ENCODE data around the gene CRIP1.

CRIP1 gene

DNA sequence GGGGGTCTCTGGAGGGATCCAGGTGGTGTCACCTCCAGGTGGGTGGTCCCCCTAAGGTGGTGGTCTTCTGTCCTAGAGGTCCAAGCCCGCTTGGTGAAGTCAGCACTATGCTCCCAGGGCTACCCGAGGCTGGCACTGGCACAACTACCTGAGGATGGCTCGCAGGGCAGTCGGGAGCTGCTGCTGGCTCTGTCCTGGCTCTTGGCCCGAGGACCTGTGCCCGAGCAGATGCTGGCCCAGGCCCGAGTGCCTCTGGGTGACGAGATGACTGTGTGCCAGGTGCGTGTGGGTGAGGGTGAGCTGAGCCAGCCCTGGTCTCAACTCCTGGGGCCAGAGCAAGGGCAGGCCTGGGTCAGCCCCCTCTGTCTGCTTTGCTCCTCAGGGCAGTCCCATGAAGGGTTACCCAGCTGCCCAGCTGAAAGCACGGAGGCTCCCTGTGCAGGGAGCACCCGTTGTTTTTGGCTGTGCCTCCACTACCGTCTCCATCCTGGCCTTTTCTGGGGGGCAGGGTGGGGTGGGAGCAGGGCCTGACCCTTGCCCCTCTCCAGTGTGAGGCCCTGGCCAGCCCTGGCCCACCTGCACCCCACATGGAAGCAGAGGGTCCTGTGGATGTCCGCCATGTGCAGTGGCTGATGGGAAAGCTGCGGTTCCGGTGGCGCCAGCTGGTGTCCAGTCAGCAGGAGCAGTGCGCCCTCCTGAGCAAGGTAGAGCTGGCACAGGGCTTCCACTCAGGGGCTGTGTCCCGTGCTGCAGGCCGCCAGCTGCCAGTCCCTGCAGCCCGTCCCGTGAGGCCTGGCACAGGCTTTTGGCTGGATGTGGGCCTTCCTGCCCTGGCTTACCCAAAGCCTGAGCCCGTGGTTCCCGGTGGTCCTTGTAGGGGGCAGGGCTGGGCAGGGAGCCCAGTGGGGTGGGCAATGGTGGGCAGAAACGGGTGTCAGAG is 5.6 kb downstream of the CRIP1 start:
- no peak for DNase-seq (ENCODE audit: low read depth in 3 of 3)

DNA sequence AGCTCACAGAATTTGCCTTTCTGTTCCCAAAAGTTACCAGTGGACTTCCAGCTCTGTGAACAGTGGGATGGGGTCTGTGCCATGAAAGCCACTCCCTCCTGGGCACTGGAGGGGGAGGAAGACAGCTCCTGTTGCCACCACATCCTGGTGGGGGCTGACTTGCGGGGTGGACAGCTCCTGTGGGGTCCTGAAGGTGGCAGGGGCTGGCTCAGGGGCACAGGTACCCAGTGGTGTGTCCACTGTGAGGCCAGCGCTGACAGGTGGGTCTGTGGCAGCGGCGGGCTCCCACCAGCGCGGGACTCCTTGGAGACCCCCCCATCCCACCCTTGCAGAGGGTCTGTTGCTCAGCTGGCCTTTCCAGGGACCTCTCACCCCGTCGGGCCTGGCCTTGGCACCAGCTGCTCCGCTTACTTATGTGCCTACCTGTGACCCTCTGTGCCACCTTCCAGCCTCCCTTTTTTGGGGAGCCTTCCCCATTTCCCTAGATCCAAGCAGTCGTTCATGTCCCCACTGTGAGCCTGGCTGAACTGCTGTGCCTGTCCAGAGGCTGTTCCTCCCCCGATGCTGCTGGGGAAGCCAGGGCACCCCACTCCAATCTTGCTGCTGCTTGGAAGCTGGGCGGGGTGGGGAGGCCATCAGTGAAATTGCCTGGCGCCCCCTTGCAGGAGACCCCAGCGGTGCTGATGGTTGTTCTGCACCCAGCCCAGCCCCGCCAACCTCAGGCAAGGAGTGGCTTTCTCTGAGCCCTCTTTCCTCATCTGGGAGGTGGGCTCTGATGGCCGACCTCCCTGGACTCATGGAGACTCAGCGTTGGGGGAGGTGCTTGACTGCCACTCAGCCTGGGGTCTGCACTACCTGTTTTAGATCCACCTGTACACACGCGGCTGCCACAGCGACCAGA is 6.5 kb downstream of the CRIP1 start:
- DNase-seq (ENCODE audit: low read depth in 3 of 3) = no peak

DNA sequence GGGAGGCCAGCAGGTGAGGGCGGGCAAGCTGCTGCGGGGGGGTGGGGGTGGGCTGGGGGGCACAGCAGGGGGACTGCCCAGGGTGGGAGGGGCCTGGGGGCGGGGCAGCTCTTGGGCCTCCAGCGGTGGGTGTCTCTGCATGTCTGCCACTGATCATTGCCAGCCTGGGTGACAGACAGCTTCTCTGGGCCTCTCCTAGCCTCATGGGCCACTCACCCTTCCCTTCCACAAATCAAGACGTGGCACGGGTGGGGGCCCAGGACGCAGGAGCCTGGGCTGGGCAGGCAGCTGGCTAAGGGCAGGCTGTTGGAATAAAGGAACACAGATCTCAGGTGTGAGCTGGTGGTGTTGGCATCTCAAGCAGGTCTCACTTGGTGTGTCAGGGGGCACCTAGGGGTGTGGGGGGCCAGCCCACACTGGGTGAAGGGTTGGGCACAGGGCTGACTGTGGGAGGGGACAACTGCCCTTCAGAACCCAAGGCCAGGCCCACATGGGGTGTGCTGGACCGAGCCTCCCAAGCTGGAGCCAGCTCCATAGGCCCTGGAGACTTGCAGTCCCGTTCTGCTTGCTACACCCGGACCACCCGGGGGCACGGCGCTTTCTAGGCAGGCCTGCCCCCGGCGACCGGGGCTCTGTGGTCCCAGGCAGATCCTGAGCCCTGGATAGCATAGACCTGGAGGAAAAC is 7.4 kb downstream of the CRIP1 start:
- no peak for DNase-seq (ENCODE audit: low read depth in 3 of 3)

DNA sequence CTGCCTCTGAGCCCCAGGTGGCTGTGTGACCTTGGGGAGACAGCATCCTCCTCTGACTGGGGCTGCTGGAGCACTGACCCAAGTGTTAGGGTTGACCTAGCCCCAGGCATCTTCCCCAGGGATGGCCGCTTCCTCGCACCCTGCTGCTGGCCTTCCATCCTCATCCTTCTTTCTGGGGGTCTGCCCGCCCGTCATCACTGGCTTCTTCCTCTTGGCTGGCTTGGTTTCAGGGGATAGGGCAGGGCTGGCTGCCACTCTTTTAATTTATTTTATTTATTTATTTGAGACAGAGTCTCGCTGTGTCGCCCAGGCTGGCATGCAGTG is 7.9 kb downstream of the CRIP1 start:
- no peak for DNase-seq (ENCODE audit: low read depth in 3 of 3)

DNA sequence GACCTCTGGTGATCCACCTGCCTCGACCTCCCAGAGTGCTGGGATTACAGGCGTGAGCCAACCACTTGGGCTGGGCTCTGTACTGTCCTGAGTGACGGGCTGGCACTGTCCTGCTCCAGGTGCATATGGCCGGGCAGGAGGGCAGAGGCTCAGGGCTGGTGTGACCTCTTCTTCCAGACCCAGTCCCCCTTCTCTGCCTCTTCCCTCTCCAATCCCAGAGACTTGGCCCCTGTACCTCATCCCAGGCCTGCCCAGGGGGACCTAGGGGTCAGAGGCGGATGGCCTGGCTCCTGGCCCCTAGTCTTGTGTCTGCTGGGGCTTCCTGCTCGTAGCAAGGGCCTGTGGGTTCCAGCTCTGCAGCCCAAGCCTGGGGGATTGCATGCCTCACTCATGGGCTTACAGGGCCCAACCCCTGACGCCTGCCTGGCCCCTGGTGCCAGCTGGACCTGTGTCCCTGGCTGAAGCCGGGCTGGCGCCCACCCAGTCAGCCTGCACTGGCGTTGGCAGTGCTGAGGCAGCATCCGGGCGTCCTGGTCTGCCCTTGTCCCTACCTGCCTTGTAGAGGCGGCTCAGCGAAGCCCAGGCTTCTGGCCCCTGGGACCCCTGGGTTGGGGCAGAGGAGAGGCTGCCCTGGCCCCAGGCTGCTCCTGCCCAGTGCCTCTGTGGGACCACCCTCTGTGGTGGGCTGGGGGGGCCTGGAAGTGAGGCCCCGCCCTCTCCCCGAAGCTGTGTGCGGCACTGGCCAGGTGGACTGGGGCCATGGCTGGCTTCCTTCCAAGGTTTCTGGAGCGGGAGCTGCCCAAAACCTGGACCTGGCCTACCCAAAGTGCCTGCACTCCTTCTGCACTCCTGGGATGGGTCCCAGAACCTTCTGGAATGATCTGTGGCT is 8.7 kb downstream of the CRIP1 start:
- no peak for DNase-seq (ENCODE audit: low read depth in 3 of 3)

DNA sequence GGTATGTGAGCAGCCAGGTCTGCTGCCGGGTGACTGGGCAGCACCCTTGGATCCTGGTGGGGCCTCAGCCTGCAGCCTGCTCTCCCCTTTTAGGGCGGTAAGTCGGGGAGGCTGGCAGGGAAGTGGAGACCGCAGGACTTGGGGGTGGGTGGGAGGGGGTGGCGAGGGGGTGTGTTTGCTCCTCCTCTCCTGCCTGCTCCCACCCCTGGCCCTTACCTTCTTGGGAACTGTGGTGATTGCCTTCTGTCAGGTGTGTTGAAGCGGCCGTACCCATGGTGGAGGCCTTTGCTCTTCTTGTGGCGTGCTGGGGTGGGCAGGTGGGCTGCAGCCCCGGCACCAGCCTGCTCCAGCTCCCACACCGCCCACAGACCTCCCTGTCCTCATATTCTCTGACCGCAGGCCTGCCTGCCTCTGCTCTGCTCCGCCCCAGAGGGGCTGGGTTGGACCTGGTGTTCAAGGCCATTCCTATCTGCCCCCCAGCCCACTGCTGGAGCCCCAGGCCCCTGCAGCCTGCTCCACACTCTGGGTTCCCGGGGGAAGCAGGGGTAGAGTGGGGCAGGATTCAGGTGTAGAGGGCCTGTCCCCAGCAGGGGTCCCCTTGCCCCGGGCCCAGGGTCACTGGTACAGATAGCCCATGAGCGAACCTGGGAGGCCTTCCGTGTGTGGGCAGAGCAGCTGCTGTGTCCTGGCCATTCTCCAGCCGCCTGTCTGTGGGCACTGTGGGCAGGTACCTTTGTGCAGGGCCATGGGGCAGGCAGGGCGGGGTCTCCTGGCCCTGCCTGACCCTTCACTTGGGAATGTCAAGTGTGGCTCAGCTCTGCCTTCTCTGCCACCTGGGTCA is 9.5 kb downstream of the CRIP1 start:
- no peak for DNase-seq (ENCODE audit: low read depth in 3 of 3)

DNA sequence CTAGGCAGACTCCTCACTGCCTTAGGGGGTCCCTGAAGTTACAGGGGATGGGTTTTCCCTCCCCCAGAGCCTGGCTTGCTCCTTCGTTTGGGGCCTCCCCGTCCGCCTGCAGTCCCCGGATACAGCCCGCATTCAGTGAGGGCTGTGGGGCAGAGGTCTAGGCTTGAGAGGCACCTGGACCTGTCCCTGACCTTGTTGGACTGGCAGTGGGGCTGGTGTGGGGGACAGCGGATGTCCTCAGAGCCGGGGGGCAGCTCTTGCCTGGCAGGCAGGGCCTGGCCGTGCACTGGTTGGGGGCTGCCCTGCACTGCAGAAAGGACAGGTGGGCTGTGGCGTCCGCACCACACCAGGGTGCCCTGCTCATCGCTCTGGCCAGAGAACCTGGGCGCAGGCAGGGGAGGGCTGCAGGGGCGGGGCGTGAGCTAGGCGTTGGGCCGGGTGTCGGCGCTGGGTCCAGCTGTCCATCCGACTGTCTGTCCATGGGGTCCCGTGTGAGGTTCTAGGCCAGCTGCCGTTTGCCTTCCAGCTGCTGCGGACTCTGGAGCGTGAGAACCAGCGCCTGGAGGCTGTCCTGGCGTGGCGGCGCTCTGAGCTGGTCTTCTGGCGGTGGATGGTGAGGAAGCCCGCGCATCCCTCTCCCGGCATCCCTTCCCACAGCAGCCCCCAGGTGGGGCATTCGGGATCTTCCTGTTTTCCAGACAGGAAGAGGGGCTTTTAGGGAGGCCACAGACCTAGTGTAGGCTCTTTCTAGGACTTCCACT is 10.3 kb downstream of the CRIP1 start:
- DNase-seq (ENCODE audit: low read depth in 3 of 3) = no peak

DNA sequence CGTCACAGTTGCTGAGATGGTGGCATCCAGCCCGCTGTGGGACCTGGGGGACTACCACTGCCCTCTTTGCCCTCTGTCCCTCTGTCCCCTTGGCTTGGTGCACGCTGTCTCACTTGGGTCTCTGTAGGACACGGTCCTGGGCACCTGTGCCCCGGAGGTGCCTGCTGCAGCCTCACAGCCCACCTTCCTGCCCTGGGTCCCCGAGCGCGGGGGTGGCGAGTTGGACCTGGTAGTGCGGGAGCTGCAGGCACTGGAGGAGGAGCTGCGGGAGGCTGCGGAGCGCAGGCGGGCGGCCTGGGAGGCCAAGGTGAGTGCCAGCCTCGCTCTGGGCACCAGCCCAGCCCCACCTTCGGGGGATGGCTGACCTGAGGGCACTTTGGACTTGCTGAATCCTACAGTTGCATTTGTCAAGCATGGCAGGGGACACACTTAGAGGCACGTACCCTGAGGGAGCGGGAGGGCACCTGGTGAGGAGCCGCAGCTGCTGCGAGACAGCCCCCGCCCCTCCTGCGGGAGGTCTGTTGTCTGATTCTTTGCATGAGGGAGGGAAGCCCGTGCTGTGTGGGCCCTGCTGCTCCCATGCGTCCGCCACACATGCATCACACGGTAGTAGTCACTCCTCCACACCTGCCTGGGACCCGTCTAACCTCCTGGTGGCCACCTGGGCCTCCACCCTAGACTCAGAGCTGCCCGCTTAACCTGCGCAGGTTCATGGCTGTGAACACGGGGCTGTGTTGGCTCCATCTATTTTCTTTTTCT is 11.2 kb downstream of the CRIP1 start:
- DNase-seq (ENCODE audit: low read depth in 3 of 3) = no peak

DNA sequence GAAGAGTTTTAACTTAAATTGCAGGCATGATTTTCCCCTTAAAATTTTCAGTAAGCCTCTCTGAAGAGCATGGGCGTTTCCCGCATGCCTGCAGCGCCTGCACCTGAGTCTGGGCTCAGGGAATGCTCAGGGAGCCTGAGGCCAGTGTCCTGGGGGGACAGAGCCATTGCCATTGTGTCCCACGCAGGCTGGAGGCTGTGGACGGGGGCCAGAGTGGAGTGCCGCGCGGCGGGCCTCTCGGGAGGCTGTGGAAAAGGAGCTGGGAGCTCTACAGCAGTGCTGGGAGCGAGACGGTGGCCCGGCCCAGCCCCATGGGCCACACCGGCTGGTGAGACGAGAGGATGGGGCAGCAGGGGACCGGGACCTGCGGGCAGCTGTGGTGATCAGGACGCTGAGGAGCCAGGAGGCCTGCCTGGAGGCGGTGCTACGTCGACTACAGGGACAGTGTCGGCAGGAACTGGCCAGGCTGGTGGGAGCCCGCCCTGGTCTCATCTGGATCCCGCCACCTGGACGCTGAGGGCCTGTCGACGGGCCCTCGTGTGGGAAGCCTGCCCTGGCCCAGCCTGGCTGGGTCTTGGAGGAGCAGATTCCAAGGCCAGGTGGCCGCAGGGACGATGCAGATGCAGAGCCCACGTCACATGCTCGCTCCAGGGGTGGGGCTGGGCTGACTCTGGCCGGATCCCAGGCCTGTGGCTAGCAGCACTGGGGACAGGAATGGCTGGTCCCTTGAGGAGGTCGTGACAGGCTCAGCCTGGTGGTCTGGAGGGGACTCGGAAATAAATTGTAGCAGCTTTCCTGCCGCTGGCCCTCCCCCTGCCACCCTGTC is 12.0 kb downstream of the CRIP1 start:
- no peak for DNase-seq (ENCODE audit: low read depth in 3 of 3)

DNA sequence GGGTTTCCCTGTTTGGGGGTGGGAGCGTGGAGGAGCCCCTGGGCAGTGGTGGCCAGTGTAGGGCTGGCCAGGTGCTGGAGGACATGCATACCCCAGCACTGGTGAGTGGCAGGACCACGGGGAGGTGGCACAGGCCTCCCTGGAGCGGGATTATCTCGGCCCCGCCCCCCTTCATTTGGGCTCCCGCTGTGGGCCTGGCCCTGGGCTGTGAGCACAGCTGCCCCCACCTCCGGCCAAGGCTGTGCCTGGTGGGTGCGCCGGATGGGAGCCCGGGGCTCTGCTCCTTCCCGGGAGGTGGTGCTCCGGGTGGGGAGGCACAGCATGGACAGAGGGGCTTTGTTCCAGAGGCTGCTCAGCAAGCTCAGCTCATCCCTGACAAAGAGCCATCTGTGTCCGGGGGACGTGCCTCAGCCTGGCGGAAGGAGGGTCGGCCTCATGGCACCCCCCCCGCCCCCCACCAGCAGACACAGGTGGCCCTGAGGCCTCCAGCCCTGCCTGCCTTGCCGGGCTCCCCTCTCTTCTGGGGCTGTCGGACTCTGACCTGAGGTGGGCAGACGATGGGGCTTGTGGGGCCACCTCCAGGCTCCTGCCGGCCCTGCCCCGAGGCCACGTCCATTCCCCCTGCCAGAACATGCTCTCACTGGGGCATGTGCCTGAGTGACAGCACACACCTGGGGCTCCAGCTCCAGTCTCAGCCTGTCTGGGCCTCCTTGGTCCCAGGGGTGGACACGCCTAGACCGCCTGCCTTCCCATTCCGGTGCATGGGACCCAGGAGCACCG is 12.8 kb downstream of the CRIP1 start:
- DNase-seq (ENCODE audit: low read depth in 3 of 3) = no peak

DNA sequence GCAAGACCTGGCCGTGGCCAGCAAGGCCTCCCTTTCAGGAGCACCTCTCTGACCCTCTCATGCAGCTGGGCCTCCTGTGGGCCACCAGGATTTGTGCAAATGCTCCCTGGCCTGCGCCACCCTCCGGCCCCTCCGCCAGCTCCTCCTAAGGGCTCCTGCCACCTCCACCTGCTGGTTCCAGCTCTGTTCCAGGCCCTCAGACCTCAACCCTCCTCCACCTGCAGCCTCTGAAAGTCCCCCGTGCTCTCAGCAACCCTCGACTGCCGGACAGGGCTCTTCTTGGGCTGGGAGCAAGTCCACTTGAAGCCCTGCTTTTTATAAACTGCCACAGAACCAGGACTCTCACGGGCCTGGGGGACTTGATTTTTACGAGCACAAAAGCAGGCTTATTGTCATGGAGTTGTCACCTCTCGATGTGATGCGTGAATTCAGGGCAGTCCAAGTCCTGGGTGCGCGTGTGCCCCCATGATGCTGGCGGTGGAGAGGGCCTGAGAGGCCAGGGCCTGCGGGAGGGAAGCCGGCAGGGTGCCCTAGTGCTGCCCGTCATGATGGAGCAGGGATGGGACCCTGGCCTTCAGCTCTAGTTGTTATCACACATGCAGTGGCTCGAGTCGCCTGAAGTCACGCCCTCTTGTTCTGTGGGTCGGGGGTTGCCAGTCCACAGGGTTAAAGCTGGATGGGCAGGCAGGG is 13.5 kb downstream of the CRIP1 start:
- no peak for DNase-seq (ENCODE audit: low read depth in 3 of 3)

DNA sequence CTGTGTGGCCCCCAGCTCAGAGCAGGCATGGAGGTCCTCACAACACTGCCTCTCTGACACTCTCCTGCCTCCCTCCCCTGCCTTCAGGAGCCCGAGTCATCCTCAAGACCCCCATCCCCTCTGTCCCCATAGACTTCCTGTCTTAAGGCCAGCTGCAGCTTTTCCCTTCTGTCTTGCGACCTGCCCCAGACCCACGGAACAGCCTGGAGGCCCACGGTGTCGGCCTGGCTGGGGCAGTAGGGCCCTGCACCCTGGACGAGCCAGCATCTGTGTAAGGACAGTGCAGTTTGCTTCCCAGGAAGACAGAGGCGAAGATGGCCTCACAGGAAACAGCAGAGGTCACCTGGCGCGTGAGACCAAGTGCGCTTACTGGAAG is 14.0 kb downstream of the CRIP1 start:
- no peak for DNase-seq (ENCODE audit: low read depth in 3 of 3)

DNA sequence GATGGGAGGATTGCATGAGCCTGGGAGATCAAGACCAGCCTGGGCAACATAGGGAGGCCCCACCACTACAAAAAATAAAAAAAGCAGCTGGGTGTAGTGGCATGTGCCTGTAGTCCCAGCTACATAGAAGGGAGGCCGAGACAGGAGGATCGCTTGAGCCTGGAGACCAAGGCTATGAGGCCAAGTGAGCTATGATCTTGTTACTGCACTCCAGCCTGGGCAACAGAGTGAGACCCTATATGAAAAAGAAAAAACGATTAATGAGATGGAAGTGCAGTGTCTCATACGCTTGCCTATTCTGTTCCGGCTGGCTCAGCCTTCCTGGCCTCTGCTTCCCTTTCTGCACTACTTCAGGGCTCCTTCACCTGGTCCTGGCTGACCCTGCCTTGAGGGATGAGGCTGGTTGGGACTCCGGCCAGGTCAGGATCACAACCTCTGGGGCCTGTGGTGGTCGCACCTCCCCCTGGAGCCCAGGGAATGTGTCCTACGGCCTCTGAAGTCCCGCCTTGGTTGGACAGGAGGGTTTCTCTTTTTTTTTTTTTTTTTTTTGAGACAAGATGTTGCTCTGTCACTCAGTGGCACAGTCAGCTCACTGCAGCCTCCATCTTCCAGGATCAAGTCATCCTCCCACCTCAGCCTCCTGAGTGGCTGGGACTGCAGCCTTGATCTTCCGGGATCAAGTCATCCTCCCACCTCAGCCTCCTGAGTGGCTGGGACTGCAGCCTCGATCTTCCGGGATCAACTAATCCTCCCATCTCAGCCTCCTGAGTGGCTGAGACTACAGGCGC is 15.0 kb downstream of the CRIP1 start:
- DNase-seq (ENCODE audit: low read depth in 3 of 3) = no peak

DNA sequence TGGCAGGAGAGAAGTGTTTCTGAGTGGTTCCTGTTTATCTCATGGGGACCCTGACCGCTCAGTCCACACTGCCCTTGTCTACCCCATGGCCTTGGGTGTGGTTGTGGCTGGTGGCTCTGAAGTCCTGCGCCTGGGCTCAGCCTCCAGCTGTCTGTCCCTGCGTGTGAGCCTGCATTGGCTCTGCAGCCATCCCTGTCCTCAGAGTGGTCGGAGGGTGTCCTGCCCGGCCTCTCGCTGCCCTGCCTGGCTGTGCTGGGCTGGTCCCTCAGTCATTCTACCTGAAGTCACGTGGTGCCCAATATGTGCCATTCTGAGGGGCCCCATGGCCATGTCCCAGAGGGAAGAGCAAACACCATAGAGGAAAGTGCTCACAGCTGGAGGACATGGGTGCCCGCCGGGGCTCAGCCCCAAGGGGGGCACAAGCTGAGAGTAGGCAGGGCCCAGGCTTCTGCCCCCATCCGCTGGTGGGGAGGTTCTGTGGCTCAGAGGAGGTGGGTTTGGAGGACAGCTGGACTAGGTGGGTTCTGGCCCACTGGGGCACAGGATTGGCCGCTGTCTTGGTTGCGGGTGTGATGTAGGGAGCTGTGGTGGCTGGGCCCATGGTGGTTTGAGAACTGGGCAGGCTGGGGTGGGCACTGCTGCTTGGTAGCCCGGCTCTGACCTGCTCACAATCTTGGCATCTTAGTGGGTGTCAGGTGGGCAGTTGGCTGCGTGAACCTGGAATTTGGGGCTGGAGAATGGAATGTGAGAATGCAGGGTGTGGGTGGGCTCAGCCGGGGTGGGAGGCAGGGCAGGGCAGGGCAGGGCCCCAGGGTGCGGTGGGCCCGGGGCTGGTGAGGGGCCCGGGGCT is 16.0 kb downstream of the CRIP1 start:
- no peak for DNase-seq (ENCODE audit: low read depth in 3 of 3)

DNA sequence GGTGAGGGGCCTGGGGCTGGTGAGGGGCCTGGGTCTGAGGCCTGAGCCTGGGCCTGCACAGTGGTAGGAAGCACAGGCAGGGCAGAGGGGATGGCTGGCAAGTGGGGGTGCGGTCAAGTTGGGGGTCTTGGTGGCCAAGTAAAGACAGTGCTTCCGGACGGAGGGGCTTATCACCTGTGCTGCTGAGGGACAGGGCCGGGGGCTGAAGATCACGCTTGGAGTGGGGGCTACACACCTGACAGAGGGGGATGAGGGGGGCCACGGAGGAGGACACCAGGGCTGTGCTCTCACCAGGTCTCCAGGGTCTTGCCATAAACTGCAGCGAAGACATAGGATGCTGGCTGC is 16.6 kb downstream of the CRIP1 start:
- no peak for DNase-seq (ENCODE audit: low read depth in 3 of 3)
